ENCODE data around the gene B3GAT1. TPM values are rescaled to one million over a fixed set of nuclear protein-coding genes. Genes with fewer than 3 reads are reported as not detected.
A peak's percentile ranks its signal among the peaks of the same experiment; 100 is the strongest.

The B3GAT1 gene
- total RNA-seq, 1 experiment from 2014 or later: 3.7 TPM

DNA sequence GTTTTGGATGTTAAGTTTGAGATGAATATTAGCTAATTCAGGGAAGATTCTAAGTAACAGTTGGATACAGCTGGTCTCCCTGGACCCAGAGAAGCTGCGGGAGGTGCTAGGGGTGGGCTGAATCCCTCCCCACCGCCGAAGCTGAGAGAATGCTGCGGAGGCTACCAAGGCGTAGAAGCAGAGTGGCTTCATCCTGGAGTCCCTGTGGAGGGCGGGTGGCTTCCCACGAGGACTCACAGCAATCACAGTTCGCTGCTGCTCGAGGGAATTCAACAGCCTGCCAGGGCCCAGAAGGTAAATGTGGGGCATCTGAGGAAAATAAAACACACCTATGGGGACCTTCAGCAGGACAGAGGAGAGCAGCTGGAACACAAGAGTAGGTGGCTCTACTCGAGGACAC is 11.1 kb upstream of the B3GAT1 start:
- intact Hi-C loops (cut with micrococcal nuclease; ENCODE audit: unreplicated experiment): no loop called here
- Histone ChIP-seq H3K4me3 (ENCODE audit: low read depth, low read length, poor library complexity, severe bottlenecking) (no peak overlapping the region), H3K4me1 (ENCODE audit: insufficient read depth, low read length, poor library complexity, severe bottlenecking) (no peaks in the 10 kb centered on the region), H3K27me3 (replicated peaks; ENCODE audit: insufficient read depth, low read depth, low read length, poor library complexity) (no peaks in the 10 kb centered on the region), H3K9me3 (ENCODE audit: low read depth, low read length, poor library complexity, severe bottlenecking) (no peaks in the 10 kb centered on the region), H3K36me3 (ENCODE audit: insufficient read depth, low read length, poor library complexity, severe bottlenecking) (no peaks in the 10 kb centered on the region), H3K27ac (ENCODE audit: low read depth, low read length, poor library complexity, severe bottlenecking) (no peak overlapping the region)
- TF ChIP-seq EZH2 (IDR thresholded peaks at IDR 0.05; ENCODE audit: borderline replicate concordance, low read depth, low read length, poor library complexity, severe bottlenecking): no peak
- TF ChIP-seq, protein P1, sequence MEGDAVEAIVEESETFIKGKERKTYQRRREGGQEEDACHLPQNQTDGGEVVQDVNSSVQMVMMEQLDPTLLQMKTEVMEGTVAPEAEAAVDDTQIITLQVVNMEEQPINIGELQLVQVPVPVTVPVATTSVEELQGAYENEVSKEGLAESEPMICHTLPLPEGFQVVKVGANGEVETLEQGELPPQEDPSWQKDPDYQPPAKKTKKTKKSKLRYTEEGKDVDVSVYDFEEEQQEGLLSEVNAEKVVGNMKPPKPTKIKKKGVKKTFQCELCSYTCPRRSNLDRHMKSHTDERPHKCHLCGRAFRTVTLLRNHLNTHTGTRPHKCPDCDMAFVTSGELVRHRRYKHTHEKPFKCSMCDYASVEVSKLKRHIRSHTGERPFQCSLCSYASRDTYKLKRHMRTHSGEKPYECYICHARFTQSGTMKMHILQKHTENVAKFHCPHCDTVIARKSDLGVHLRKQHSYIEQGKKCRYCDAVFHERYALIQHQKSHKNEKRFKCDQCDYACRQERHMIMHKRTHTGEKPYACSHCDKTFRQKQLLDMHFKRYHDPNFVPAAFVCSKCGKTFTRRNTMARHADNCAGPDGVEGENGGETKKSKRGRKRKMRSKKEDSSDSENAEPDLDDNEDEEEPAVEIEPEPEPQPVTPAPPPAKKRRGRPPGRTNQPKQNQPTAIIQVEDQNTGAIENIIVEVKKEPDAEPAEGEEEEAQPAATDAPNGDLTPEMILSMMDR (conservative IDR thresholded peaks at IDR 0.05; ENCODE audit: low read depth, low read length): no peak
- CTCF ChIA-PET: no interaction called here
- no peak for DNase-seq (ENCODE audit: low spot score)
- BruUV-seq (replicated peaks): no TSS peak
- POLR2A ChIA-PET (ENCODE audit: low non-redundant PET): no interaction called here

DNA sequence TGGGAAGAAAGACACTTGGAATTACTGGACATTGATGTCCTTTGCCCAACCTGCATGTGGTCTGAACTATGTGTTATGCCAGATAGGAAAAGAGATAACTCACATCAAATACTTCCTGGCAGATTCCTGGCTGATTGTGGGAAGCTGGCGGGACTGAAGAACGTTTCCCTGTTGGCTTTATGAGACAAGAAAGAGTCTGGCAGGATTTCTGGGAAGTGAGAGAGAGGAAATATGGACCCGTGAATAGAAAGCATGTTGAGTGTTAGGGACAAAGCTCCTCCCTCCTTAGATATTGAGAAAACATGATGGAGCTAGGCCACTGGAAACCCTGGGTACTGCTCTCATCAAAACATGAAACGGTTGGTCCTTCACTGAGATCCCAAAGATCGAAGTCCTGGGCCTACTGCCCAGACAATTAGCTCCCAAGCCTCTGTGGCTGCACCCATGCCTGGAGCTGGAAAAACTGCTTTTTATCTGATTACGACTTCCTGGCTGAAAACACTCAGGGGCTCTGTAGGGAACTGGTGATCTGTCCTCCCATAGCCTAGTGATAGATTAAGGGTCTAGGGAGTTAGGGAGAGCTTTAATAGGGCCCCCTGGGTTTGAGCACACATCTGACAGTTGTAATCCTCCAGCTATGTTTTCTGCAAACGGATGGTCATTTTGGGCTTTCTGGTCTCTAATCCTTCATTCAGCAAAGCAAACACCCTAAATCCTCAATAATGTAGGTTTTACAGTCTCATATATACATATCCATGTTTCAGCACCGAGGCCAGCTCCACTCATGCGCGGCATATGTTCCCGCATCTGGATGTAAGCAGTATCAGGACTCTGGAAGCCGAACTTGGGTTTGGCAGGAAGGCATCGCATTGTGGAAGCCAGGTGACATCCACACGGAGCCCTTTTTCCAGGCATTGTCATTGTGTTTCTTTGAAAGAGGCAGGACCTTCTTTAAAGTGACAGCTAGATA is 6.1 kb upstream of the B3GAT1 start:
- DNase-seq (ENCODE audit: low spot score): peak; percentile 68
- no peak overlapping the region for H3K27ac ChIP-seq (ENCODE audit: low read depth, low read length, poor library complexity, severe bottlenecking)
- POLR2A ChIA-PET (ENCODE audit: low non-redundant PET): no interaction called here
- peaks cover 3% of the 10 kb centered on the region for H3K4me1 ChIP-seq (ENCODE audit: insufficient read depth, low read length, poor library complexity, severe bottlenecking)
- CTCF ChIA-PET: no interaction called here
- no peaks in the 10 kb centered on the region for H3K36me3 ChIP-seq (ENCODE audit: insufficient read depth, low read length, poor library complexity, severe bottlenecking)
- H3K4me3 ChIP-seq (ENCODE audit: low read depth, low read length, poor library complexity, severe bottlenecking): no peak overlapping the region
- H3K27me3 ChIP-seq (replicated peaks; ENCODE audit: insufficient read depth, low read depth, low read length, poor library complexity): peaks cover 39% of the 10 kb centered on the region
- intact Hi-C loops (cut with micrococcal nuclease; ENCODE audit: unreplicated experiment): no loop called here
- TF ChIP-seq, protein P1 (conservative IDR thresholded peaks at IDR 0.05; ENCODE audit: low read depth, low read length): no peak
- TF ChIP-seq EZH2 (IDR thresholded peaks at IDR 0.05; ENCODE audit: borderline replicate concordance, low read depth, low read length, poor library complexity, severe bottlenecking): no peak
- BruUV-seq (replicated peaks): no TSS peak
- no peaks in the 10 kb centered on the region for H3K9me3 ChIP-seq (ENCODE audit: low read depth, low read length, poor library complexity, severe bottlenecking)

DNA sequence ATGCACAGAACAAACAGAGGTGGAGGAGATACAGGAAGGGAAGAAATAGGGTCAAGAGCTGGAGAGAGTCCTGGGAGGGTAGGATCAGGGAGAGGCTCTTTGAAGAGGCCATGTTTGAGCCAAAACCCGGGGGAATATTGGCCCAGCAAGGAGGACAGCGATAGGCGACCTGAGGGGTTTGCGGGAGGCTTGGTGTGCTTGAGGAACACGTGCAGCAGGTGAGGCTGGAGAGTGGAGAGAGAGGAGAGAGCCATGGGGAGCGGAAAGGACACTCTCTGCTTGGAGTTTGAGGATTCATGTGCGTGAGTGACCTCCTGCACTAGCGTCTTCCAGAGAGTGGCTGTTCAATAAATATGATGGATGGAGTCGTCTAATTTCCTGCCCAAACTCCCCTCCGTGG is 4.7 kb upstream of the B3GAT1 start:
- H3K27ac ChIP-seq (ENCODE audit: low read depth, low read length, poor library complexity, severe bottlenecking): no peak overlapping the region
- H3K4me3 ChIP-seq (ENCODE audit: low read depth, low read length, poor library complexity, severe bottlenecking): no peak overlapping the region
- CTCF ChIA-PET: no interaction called here
- no peaks in the 10 kb centered on the region for H3K36me3 ChIP-seq (ENCODE audit: insufficient read depth, low read length, poor library complexity, severe bottlenecking)
- intact Hi-C loops (cut with micrococcal nuclease; ENCODE audit: unreplicated experiment): no loop called here
- POLR2A ChIA-PET (ENCODE audit: low non-redundant PET): no interaction called here
- H3K27me3 ChIP-seq (replicated peaks; ENCODE audit: insufficient read depth, low read depth, low read length, poor library complexity): peaks cover 48% of the 10 kb centered on the region
- no peak for DNase-seq (ENCODE audit: low spot score)
- BruUV-seq (replicated peaks): no TSS peak
- TF ChIP-seq, protein P1 (conservative IDR thresholded peaks at IDR 0.05; ENCODE audit: low read depth, low read length): no peak
- TF ChIP-seq EZH2 (IDR thresholded peaks at IDR 0.05; ENCODE audit: borderline replicate concordance, low read depth, low read length, poor library complexity, severe bottlenecking): no peak
- no peaks in the 10 kb centered on the region for H3K9me3 ChIP-seq (ENCODE audit: low read depth, low read length, poor library complexity, severe bottlenecking)
- peaks cover 3% of the 10 kb centered on the region for H3K4me1 ChIP-seq (ENCODE audit: insufficient read depth, low read length, poor library complexity, severe bottlenecking)

Data from A673 (cell line).